Activated naive CD4-positive, alpha-beta T cell treated with anti-CD3 and anti-CD28 coated beads, Interleukin-2, amount 50 U/mL, for 24 hours (primary cell): ENCODE measurements around the gene PACS1.
"Not testable (repeated sequence)": the region's sequence is repeated elsewhere in the genome, so short reads cannot be mapped to it uniquely, and the experiment has no call there.

Experiments used
- H3K27ac Mint-ChIP-seq: one replicate; pipeline ENCODE4 v1.8.0; 2021; ENCODE audit warnings: mild to moderate bottlenecking, mixed read lengths
- H3K27me3 Mint-ChIP-seq: one replicate; pipeline ENCODE4 v1.8.0; 2021; ENCODE audit warnings: mixed read lengths
- H3K36me3 Mint-ChIP-seq: one replicate; pipeline ENCODE4 v1.8.0; 2021; ENCODE audit warnings: mixed read lengths
- H3K4me1 Mint-ChIP-seq: one replicate; pipeline ENCODE4 v1.8.0; 2021; ENCODE audit warnings: mixed read lengths
- H3K4me3 Mint-ChIP-seq: one replicate; pipeline ENCODE4 v1.8.0; 2021; ENCODE audit warnings: mild to moderate bottlenecking, mixed read lengths
- H3K9me3 Mint-ChIP-seq: one replicate; pipeline ENCODE4 v1.8.0; 2021; ENCODE audit warnings: mixed read lengths

Gene PACS1

GRCh38 chr11:66081505-66081904, 11.4 kb downstream of the PACS1 start:
- Mint-ChIP-seq H3K36me3 (peaks cover 8% of the 10 kb centered on the region), H3K4me1 (peaks cover 89% of the 10 kb centered on the region), H3K4me3 (peak overlapping the region; percentile 92)

DNA sequence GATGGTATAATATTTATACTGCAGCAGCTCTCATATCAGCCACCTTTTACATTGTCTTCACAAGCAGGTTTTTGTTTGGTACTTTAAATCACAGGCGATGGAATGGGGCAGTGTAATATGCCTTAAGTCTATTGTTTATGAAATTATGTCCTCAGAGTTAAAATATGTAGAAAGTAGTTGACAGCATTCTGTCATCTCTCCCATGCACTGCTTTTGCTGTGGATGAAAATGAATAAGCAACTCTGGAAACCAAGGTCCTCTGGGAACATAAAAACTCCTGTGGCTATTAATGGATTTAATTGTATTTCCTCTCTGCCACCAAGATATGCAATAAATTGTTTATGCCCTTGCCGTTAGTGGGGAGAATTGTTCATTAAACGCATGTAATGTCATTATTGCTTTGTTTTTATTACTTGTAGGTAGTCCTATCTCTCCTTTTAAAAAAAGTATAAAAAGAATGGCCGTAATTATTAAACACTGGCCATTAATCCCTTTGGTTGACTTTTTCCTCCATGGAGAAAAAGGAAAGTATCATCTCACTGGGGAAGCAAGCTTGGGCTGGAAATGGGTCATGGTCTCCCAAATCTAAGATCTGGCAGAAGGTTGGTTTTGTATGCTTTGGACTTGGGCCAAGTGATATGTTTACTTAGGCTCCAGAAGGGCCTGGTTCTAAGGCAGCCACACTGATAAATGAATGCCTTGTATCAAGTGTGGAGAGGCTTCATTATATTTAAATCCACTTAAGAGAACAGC, 13.1 kb downstream of the PACS1 start:
- H3K27ac Mint-ChIP-seq: peak overlapping the region; percentile 98
- H3K9me3 Mint-ChIP-seq: no peaks in the 10 kb centered on the region
- H3K36me3 Mint-ChIP-seq: peaks cover 3% of the 10 kb centered on the region
- H3K27me3 Mint-ChIP-seq: no peaks in the 10 kb centered on the region
- peak overlapping the region; percentile 67 for H3K4me3 Mint-ChIP-seq
- H3K4me1 Mint-ChIP-seq: peaks cover 91% of the 10 kb centered on the region

More at GRCh38 chr11:66081505-66081904, 11.4 kb downstream of the PACS1 start:
- Mint-ChIP-seq H3K9me3 (no peaks in the 10 kb centered on the region), H3K27me3 (no peaks in the 10 kb centered on the region), H3K27ac (peak overlapping the region; percentile 98)

DNA sequence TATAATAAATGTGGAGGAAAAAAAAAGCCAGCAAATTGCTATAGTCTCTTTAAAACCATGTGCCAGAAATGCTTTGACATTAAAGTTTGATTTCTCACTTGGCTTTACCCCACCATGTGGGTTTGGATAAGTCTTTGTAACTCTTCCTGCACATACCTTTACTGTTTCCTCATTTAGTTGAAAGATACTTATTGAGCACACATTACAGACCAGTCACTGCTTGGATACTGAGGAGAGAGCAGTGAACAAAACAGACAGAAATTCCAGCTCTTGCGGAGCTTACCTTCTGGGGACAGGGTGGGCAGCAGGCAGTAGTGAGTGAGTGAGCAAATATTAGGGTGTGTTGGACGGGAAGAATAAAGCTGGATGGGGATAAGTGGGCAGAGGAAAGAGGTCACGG, 13.7 kb downstream of the PACS1 start:
- H3K27me3 Mint-ChIP-seq: no peaks in the 10 kb centered on the region
- H3K4me1 Mint-ChIP-seq: peaks cover 91% of the 10 kb centered on the region
- H3K4me3 Mint-ChIP-seq: peak overlapping the region; percentile 67
- H3K27ac Mint-ChIP-seq: peak overlapping the region; percentile 98
- no peaks in the 10 kb centered on the region for H3K36me3 Mint-ChIP-seq
- no peaks in the 10 kb centered on the region for H3K9me3 Mint-ChIP-seq

GRCh38 chr11:66084821-66085475, 14.9 kb downstream of the PACS1 start:
- peak overlapping the region; percentile 98 for H3K27ac Mint-ChIP-seq
- H3K27me3 Mint-ChIP-seq: no peaks in the 10 kb centered on the region
- peaks cover 3% of the 10 kb centered on the region for H3K36me3 Mint-ChIP-seq
- H3K4me1 Mint-ChIP-seq: peaks cover 89% of the 10 kb centered on the region
- H3K4me3 Mint-ChIP-seq: no peak overlapping the region
- H3K9me3 Mint-ChIP-seq: no peaks in the 10 kb centered on the region

- H3K27ac Mint-ChIP-seq: peak overlapping the region; percentile 82
- H3K36me3 Mint-ChIP-seq: peaks cover 7% of the 10 kb centered on the region
Measured at GRCh38 chr11:66087148-66087908, 17.3 kb downstream of the PACS1 start.

DNA sequence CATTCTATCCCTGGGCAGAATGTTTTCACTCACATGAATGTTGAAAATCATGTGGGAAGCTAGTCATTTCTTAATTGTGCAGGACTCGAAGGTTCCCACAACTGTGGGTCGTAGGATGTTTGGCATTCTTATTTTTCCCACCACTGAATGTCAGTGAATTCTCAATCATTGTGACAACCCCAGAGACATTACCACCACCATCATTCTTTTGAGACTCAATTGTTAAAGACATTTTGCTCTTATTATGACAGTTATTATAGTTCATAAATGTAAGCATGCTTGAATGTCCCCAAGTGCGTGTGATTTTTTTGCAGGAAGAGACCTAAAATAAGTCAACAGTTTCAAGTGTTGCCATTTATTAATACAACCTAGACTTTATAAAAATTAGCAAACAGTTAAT, 19.0 kb downstream of the PACS1 start:
- Mint-ChIP-seq H3K4me3 (peak overlapping the region; percentile 23), H3K36me3 (peaks cover 8% of the 10 kb centered on the region), H3K27me3 (no peaks in the 10 kb centered on the region), H3K4me1 (peaks cover 74% of the 10 kb centered on the region), H3K27ac (peak overlapping the region; percentile 47), H3K9me3 (no peaks in the 10 kb centered on the region)

More at GRCh38 chr11:66087148-66087908, 17.3 kb downstream of the PACS1 start:
- Mint-ChIP-seq H3K4me1 (peaks cover 78% of the 10 kb centered on the region), H3K27me3 (no peaks in the 10 kb centered on the region), H3K9me3 (no peaks in the 10 kb centered on the region), H3K4me3 (peak overlapping the region; percentile 13)

GRCh38 chr11:66090288-66090687, 20.2 kb downstream of the PACS1 start:
- no peaks in the 10 kb centered on the region for H3K27me3 Mint-ChIP-seq
- H3K4me1 Mint-ChIP-seq: peaks cover 62% of the 10 kb centered on the region
- no peaks in the 10 kb centered on the region for H3K9me3 Mint-ChIP-seq
- peak overlapping the region; percentile 65 for H3K27ac Mint-ChIP-seq
- peaks cover 8% of the 10 kb centered on the region for H3K36me3 Mint-ChIP-seq
- H3K4me3 Mint-ChIP-seq: no peak overlapping the region

DNA sequence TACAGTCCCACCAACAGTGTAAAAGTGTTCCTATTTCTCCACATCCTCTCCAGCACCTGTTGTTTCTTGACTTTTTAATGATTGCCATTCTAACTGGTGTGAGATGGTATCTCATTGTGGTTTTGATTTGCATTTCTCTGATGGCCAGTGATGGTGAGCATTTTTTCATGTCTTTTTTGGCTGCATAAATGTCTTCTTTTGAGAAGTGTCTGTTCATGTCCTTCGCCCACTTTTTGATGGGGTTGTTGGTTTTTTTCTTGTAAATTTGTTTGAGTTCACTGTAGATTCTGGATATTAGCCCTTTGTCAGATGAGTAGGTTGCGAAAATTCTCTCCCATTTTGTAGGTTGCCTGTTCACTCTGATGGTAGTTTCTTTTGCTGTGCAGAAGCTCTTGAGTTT, 22.1 kb downstream of the PACS1 start:
- not testable (repeated sequence) for H3K9me3 Mint-ChIP-seq, H3K36me3 Mint-ChIP-seq, H3K27me3 Mint-ChIP-seq, H3K4me3 Mint-ChIP-seq, H3K27ac Mint-ChIP-seq
- H3K4me1 Mint-ChIP-seq: peaks cover 58% of the 10 kb centered on the region

DNA sequence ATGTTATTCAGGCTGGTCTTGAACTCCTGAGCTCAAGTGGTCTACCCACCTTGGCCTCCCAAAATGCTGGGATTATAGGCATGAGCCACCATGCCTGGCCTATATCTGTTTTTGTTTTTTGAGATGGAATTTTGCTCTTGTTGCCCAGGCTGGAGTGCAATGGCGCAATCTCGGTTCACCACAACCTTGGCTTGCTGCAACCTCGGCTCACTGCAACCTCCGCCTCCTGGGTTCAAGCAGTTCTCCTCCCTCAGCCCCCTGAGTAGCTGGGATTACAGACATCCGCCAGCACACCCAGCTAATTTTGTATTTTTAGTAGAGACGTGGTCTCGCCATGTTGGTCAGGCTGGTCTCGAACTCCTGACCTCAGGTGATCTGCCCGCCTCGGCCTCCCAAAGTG, 29.7 kb downstream of the PACS1 start:
- Mint-ChIP-seq H3K4me1 (peaks cover 69% of the 10 kb centered on the region), H3K27ac (peak overlapping the region; percentile 17)
- not testable (repeated sequence) for H3K4me3 Mint-ChIP-seq, H3K36me3 Mint-ChIP-seq, H3K27me3 Mint-ChIP-seq, H3K9me3 Mint-ChIP-seq

DNA sequence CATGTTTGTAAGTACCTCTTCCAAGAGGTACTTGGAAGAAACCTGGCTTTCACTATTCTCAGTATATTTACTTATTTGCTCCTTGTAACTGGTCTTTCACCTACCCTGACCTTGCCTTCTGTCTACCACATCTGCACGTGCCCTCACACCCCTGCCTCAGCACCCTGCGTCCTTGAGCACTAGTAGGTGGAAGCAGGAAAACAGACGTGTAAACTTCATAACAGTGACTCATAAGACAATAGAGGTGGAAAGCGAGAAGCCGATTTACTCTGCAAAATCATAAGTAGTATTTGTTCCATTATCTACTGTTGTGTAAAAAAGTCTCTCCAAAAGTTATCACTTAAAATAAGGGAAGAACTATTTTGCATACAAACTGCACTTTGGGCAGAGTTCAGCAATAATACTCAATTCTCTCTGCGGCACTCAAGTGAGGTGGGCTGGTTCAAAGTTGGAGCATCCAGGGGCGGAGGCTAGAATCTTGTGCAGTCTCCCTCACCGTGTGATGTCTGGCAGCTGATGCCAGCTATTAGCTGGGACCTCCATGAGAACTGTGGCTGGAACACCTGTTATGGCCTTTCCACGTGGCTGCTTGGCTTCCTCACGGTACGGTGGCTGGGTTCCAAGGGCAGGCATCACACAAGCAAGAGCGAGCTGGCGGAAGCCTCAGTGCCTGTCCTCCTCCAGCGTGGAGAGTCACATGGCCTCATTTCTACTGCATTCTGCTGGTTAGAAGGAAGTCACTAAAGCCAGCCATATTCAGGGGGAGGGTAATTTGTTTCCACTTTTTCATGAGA, 30.4 kb downstream of the PACS1 start:
- no peaks in the 10 kb centered on the region for H3K27me3 Mint-ChIP-seq
- peaks cover 6% of the 10 kb centered on the region for H3K36me3 Mint-ChIP-seq
- H3K27ac Mint-ChIP-seq: peak overlapping the region; percentile 96
- H3K4me3 Mint-ChIP-seq: peak overlapping the region; percentile 84
- peaks cover 76% of the 10 kb centered on the region for H3K4me1 Mint-ChIP-seq
- no peaks in the 10 kb centered on the region for H3K9me3 Mint-ChIP-seq

- H3K27me3 Mint-ChIP-seq: no peaks in the 10 kb centered on the region
- no peaks in the 10 kb centered on the region for H3K9me3 Mint-ChIP-seq
- peaks cover 80% of the 10 kb centered on the region for H3K4me1 Mint-ChIP-seq
- peak overlapping the region; percentile 96 for H3K27ac Mint-ChIP-seq
- H3K36me3 Mint-ChIP-seq: peaks cover 8% of the 10 kb centered on the region
- peak overlapping the region; percentile 84 for H3K4me3 Mint-ChIP-seq
Measured at GRCh38 chr11:66101066-66101464, 31.0 kb downstream of the PACS1 start.

DNA sequence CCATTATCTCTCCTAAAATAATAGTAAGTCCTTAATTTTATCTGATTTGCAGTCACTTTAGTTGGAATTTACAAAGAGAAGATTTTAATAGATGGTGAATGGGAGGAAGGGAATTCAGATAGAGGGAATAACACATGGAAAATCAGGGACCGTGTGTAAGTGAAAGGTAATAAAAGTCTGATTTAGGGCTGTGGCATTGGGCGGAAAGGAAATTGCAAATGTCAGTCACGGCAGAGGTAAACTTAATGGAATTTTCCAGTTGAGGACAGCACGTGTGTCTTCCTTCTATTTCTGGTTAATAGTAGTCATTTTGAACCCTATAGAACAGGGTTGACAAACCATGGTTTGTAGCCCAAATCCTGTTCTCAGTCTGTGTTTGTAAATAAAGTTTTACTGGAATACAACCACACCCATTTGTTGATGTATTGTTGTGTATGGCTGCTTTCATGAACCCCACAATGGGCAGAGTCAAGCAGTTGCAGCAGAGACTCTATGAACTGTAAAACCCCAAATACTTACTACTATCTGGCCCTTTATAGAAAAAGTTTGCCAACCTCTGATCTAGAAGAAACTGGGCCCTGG, 34.1 kb downstream of the PACS1 start:
- Mint-ChIP-seq H3K4me1 (peaks cover 81% of the 10 kb centered on the region), H3K4me3 (peak overlapping the region; percentile 58), H3K27me3 (no peaks in the 10 kb centered on the region), H3K27ac (peak overlapping the region; percentile 93), H3K9me3 (no peaks in the 10 kb centered on the region), H3K36me3 (peaks cover 8% of the 10 kb centered on the region)

DNA sequence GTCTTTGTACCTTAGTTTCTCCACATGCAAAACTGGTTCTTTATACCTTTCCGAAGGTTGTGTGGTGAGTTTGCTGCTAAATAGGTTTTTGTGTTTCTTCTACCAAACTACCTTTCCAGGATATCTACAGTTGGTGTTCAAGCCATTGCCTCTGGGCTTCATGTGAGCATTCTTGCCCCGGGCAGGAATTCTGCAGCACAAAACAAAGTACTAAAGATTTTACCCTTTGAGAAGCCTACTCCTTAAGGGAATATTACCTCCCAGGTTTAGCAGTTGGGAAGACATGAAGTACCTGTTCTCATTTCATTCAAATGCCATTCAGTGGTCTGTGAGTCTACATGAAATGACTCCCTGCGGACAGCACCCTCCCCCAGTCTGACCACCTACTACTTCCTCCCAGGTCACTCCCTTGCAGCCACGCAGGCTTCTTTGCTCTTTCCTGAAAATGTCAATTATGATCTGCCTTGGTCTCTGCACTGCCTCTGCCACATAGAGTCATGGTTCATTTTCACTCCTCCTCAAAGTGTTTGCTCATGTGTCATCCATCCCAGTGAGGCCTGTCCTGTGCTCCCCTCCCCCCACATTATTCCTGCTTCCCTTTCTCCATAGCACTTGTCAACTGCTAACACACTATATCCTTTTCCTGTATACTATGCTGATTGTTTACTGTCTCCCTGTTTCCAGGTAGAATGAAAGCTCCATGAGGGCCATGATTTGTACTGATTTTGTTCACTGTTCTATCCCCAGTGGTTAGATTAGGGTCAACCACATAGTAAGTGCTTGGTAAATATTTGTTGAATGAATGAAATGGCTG, 36.9 kb downstream of the PACS1 start:
- Mint-ChIP-seq H3K36me3 (peaks cover 5% of the 10 kb centered on the region), H3K9me3 (no peaks in the 10 kb centered on the region), H3K27me3 (no peaks in the 10 kb centered on the region), H3K4me3 (peak overlapping the region; percentile 26), H3K4me1 (peaks cover 85% of the 10 kb centered on the region), H3K27ac (peak overlapping the region; percentile 76)
